AG09319 (cell line): ENCODE results near the gene OSM.

Experiments
- DNase-seq: peaks from one replicate; pipeline ENCODE4 v3.0.0-alpha.2; 2010; ENCODE audit warnings: low read depth; ENCODE audit errors: extremely low read depth
- CTCF ChIP-seq: IDR thresholded peaks from 2 replicates; pipeline ENCODE4 v1.5.1; 2011; ENCODE audit warnings: low read depth, mild to moderate bottlenecking, inconsistent platforms, low read length, moderate library complexity

Gene OSM

GRCh38 chr22:30275625-30276024 is 9.0 kb upstream of the OSM start:
- no peak for DNase-seq
- no peak for TF ChIP-seq CTCF

- DNase-seq, result no peak
- no peak for TF ChIP-seq CTCF
These were observed 7.8 kb upstream of the OSM start for GRCh38 chr22:30274437-30274812.

- no peak for TF ChIP-seq CTCF
- DNase-seq, result no peak
These were observed 7.2 kb upstream of the OSM start for GRCh38 chr22:30273711-30274436.

- no peak for DNase-seq
- no peak for TF ChIP-seq CTCF
These were observed 6.3 kb upstream of the OSM start for GRCh38 chr22:30272781-30273601.

DNA sequence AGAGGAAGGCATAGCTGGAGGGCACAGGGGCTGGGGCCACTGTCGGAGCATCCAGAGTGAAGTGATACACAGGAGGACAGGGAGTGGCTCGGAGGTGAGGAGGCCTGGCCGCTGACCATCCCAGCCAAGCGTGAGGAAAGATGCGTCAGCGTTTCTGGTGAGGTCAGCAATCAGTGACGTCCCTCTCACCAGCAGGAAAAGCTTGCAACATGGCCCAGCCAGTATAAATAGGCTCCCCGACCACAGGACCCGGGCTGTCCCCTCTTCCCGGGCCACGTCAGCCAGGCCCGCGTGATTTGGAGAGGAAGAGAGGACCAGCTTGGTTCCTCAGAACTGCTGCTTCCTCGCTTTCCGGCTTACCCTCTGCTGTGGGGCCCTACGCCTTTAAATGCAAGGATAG is 4.2 kb upstream of the OSM start:
- TF ChIP-seq CTCF, result no peak

DNA sequence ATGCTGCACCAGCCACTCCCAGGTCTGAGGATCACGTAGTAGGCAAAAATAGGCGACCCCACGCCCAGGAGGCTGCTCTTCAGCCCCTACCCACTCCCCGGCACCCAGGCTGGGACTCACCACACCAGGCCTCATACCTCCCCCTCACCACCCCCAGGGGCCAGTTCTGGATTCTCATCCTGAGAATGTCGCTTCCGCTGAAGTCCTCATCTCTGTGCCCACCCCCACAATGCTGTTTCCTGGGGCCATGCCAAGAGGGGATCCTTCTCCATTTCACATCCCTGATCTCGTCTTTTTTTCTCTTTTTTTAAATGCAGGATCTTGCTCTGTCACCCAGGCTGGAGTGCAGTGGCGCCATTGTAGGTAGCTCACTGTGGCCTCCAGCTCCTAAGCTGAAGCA is 1.7 kb upstream of the OSM start:
- no peak for DNase-seq
- no peak for TF ChIP-seq CTCF

More for the DNA sequence above, 4.2 kb upstream of the OSM start:
- no peak for DNase-seq

DNA sequence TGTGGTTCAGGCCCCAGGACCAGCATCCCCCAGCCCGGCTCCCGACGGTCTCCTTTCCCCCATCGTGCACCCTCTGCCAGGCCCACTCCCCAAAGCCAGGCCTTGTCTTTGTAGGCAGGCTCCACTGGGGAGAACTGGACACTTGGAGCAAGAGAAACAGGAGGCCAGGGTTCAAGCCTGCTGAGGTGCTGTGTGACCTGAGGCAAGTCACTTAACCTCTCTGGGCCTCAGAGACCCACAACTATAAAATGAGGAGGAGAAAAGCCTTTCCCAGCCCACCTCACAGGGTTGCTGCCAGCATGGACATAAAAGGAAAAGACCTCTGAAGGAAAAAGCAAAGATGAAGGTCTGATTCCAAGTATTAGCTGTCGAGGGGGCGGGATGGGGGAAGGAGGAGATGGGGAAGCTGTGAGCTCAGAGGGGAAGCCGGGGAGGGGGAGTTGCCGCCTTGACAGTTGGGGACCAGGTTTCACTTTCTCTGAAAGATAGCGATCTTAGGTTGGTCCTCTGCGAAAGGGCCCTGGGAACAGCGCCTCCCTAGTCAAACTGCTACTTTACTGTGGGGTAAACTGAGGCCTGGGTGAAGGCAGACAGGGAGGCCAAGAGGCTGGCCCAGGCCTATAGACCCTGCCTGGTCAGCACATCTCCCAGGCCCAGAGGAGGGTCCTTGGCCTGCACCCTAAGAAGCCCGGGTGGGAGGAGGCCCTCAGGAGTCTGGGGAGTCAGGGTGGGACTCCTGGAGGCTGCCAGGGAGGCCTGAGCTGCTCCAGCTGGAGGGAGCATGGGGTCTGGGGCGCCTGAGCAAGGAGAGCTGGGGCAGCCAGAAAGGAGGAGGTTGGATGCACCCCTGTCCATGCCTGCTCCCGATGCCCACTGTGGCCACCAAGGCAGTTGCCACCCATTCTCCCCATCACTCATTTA is 991 bp upstream of the OSM start:
- no peak for DNase-seq
- no peak for TF ChIP-seq CTCF
